ENCODE data around the gene SUN1.

- TF ChIP-seq POLR2A (IDR thresholded peaks at IDR 0.05): no peak
- TF ChIP-seq CTCF (IDR thresholded peaks at IDR 0.05): no peak
- no peak for TF ChIP-seq EP300 (IDR thresholded peaks at IDR 0.05)
Observed at GRCh38 chr7:835021-835420, 2.7 kb downstream of the SUN1 start.
